ENCODE data around the gene NOTCH2.
A peak's percentile ranks its signal among the peaks of the same experiment; 100 is the strongest.
"Not testable (repeated sequence)": the region's sequence is repeated elsewhere in the genome, so short reads cannot be mapped to it uniquely, and the experiment has no call there.

NOTCH2 gene

DNA sequence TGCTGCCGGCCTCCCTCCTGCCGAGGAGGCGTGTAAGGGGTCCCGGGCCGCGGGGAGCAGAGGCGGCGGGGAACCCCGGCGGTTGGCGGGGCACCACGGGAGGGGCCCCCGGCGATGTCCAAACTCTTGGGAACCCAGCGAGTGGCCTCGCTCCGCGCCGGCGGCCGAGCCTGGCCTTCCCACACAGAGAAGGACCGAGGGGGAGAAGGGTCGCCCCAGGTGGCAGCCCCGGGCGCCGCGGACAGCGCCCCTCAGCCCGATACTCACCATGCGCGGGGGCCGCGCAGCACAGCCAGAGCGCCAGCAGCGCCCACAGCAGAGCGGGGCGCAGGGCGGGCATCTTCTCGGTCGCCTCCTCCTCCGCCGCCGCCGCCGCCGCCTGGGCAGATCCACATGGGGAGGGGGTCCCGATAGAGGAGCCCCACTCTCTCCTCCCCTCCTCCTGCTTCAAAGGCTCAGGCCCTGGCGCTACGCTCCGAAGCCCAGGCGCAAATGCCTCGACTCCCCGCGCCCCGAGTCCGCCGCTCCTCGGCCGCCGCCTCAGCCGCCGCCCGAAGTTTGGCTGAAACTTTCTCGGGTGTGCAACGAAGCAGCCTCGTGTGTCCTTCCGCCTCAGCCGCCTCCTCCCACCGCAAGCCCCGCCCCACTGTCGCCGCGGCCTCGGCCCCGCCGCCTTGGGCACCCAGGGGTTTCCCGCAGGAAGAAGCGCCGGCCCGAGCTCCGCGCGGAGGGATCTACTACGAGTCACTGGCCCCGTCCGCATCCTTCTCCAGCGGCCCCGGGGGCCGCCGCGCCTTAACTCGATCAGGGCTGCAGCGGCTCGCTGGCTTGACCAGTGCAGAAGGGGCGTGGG is at the start of gene NOTCH2 (continued):
- TF ChIP-seq ZEB2 (tag by site-specific recombination; IDR thresholded peaks at IDR 0.05) (peak; percentile 56; the same call in 1 of the 2 replicates), ZBTB20 (tag by site-specific recombination; IDR thresholded peaks at IDR 0.05) (peak; percentile 83; the same call in 1 of the 2 replicates), PATZ1 (tag by site-specific recombination; IDR thresholded peaks at IDR 0.05) (peak; percentile 72), ZNF391 (tag by site-specific recombination; IDR thresholded peaks at IDR 0.05; ENCODE audit: borderline replicate concordance, low read depth) (peak; percentile 53; the same call in 1 of the 2 replicates), PRDM1 (tag by site-specific recombination; IDR thresholded peaks at IDR 0.05) (0 out of 2 replicates have a peak, but pooled peaks have one; percentile 8), ZSCAN4 (tag by site-specific recombination; IDR thresholded peaks at IDR 0.05) (peak; percentile 61), GLI4 (tag by site-specific recombination; IDR thresholded peaks at IDR 0.05) (peak; percentile 62; the same call in 1 of the 2 replicates), ZNF394 (tag by site-specific recombination; IDR thresholded peaks at IDR 0.05; ENCODE audit: borderline replicate concordance) (peak; percentile 49; the same call in 1 of the 2 replicates), GLIS2 (tag by site-specific recombination; IDR thresholded peaks at IDR 0.05) (peak; percentile 73), ZNF660 (tag by site-specific recombination; IDR thresholded peaks at IDR 0.05) (0 out of 2 replicates have a peak, but pooled peaks have one; percentile 24), KLF9 (tag by site-specific recombination; IDR thresholded peaks at IDR 0.05; ENCODE audit: low read depth) (peak; percentile 57), ZBTB8A (tag by site-specific recombination; IDR thresholded peaks at IDR 0.05) (peak; percentile 84)
- TF ChIP-seq, protein P1, sequence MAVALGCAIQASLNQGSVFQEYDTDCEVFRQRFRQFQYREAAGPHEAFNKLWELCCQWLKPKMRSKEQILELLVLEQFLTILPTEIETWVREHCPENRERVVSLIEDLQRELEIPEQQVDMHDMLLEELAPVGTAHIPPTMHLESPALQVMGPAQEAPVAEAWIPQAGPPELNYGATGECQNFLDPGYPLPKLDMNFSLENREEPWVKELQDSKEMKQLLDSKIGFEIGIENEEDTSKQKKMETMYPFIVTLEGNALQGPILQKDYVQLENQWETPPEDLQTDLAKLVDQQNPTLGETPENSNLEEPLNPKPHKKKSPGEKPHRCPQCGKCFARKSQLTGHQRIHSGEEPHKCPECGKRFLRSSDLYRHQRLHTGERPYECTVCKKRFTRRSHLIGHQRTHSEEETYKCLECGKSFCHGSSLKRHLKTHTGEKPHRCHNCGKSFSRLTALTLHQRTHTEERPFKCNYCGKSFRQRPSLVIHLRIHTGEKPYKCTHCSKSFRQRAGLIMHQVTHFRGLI (tag by site-specific recombination; IDR thresholded peaks at IDR 0.05), result peak; percentile 40; the same call in 1 of the 2 replicates
- TF ChIP-seq, protein P2, sequence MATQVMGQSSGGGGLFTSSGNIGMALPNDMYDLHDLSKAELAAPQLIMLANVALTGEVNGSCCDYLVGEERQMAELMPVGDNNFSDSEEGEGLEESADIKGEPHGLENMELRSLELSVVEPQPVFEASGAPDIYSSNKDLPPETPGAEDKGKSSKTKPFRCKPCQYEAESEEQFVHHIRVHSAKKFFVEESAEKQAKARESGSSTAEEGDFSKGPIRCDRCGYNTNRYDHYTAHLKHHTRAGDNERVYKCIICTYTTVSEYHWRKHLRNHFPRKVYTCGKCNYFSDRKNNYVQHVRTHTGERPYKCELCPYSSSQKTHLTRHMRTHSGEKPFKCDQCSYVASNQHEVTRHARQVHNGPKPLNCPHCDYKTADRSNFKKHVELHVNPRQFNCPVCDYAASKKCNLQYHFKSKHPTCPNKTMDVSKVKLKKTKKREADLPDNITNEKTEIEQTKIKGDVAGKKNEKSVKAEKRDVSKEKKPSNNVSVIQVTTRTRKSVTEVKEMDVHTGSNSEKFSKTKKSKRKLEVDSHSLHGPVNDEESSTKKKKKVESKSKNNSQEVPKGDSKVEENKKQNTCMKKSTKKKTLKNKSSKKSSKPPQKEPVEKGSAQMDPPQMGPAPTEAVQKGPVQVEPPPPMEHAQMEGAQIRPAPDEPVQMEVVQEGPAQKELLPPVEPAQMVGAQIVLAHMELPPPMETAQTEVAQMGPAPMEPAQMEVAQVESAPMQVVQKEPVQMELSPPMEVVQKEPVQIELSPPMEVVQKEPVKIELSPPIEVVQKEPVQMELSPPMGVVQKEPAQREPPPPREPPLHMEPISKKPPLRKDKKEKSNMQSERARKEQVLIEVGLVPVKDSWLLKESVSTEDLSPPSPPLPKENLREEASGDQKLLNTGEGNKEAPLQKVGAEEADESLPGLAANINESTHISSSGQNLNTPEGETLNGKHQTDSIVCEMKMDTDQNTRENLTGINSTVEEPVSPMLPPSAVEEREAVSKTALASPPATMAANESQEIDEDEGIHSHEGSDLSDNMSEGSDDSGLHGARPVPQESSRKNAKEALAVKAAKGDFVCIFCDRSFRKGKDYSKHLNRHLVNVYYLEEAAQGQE (tag by site-specific recombination; IDR thresholded peaks at IDR 0.05), result 0 out of 2 replicates have a peak, but pooled peaks have one; percentile 40
- TF ChIP-seq, protein P3, sequence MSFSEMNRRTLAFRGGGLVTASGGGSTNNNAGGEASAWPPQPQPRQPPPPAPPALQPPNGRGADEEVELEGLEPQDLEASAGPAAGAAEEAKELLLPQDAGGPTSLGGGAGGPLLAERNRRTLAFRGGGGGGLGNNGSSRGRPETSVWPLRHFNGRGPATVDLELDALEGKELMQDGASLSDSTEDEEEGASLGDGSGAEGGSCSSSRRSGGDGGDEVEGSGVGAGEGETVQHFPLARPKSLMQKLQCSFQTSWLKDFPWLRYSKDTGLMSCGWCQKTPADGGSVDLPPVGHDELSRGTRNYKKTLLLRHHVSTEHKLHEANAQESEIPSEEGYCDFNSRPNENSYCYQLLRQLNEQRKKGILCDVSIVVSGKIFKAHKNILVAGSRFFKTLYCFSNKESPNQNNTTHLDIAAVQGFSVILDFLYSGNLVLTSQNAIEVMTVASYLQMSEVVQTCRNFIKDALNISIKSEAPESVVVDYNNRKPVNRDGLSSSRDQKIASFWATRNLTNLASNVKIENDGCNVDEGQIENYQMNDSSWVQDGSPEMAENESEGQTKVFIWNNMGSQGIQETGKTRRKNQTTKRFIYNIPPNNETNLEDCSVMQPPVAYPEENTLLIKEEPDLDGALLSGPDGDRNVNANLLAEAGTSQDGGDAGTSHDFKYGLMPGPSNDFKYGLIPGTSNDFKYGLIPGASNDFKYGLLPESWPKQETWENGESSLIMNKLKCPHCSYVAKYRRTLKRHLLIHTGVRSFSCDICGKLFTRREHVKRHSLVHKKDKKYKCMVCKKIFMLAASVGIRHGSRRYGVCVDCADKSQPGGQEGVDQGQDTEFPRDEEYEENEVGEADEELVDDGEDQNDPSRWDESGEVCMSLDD (tag by site-specific recombination; IDR thresholded peaks at IDR 0.05), result peak; percentile 59

DNA sequence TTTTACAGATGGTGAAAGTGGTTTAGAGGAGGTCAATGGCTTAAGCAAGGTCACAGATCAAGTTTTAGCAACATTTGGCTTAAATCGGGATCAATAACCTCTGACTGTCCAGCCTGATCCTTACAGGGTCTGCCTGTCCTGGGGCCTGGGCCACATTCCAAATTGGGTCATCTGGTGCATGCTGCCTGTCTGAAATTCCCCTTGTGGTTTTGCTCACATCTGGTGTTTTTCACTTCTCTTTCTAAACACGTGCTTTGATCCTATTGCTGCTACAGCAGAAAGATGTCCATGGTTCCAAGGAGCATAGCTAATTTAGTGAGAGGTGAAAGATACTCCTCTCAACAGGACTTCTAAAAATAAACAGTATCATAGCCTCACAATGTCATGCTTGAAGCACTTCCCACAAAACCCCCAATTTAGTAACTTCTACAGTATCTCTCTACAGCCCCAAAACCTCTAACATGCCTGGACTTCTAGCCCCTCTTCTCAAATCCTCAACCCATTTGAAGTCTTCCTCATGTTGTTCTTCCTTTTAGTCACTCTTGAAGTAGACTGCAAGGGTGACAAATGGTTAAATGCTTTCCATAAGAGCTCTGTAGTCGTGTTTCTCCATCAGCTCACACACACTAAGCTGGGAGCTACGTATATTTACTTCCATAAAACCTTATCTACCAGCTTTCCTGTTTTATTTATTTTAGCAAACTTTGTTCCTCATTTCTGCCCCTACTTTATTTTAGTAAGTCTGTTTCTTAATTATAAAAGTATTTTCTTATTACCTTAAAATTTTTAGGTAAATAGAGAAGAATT is 48.1 kb upstream of the NOTCH2 start:
- H3K9me3 ChIP-seq (ENCODE audit: control insufficient read depth, insufficient read depth, low read depth, low read length); H3K36me3 ChIP-seq (ENCODE audit: control insufficient read depth in 2 of 2, insufficient read depth in 1 of 2, low read length in 2 of 2); H3K4me3 ChIP-seq (ENCODE audit: low read depth, low read length); H3K4me1 ChIP-seq (ENCODE audit: control insufficient read depth, insufficient read depth, low read length); POLR2A ChIA-PET; CTCF ChIA-PET: not testable (repeated sequence)
- 0 out of 2 replicates have a peak overlapping the region, but pooled peaks have one; percentile 24 for H3K27ac ChIP-seq (ENCODE audit: extremely low read depth, low read depth, low read length)

- POLR2A ChIA-PET; H3K27ac ChIP-seq (ENCODE audit: extremely low read depth, low read depth, low read length); CTCF ChIA-PET; H3K4me1 ChIP-seq (ENCODE audit: control insufficient read depth, insufficient read depth, low read length); H3K9me3 ChIP-seq (ENCODE audit: control insufficient read depth, insufficient read depth, low read depth, low read length); H3K4me3 ChIP-seq (ENCODE audit: low read depth, low read length); H3K36me3 ChIP-seq (ENCODE audit: control insufficient read depth in 2 of 2, insufficient read depth in 1 of 2, low read length in 2 of 2): not testable (repeated sequence)
Observed at GRCh38 chr1:120116094-120116493, 46.6 kb upstream of the NOTCH2 start.

DNA sequence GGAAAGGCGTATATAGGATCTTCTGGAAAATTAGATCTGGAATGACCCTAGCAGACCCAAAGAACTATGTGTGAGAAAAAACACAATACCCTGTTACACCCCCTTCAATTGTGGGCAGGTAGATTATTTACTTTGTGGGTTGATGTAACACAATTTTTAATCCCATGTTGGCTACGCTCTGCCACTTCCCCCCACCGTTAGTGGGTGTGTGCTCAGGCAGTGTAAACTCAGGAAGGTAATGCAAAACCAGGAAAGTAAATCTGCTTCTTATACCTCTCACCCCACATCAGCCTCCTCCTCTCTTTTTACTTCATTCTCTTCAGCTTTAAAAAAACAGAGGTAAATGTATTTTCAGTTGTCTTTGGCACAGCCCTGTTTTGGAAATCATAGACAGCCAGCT is 43.7 kb upstream of the NOTCH2 start:
- H3K4me3 ChIP-seq (ENCODE audit: low read depth, low read length); POLR2A ChIA-PET; H3K27ac ChIP-seq (ENCODE audit: extremely low read depth, low read depth, low read length); CTCF ChIA-PET; H3K9me3 ChIP-seq (ENCODE audit: control insufficient read depth, insufficient read depth, low read depth, low read length); H3K36me3 ChIP-seq (ENCODE audit: control insufficient read depth in 2 of 2, insufficient read depth in 1 of 2, low read length in 2 of 2); H3K4me1 ChIP-seq (ENCODE audit: control insufficient read depth, insufficient read depth, low read length): not testable (repeated sequence)
